ENCODE measurements around the gene KIAA1217.

DNA sequence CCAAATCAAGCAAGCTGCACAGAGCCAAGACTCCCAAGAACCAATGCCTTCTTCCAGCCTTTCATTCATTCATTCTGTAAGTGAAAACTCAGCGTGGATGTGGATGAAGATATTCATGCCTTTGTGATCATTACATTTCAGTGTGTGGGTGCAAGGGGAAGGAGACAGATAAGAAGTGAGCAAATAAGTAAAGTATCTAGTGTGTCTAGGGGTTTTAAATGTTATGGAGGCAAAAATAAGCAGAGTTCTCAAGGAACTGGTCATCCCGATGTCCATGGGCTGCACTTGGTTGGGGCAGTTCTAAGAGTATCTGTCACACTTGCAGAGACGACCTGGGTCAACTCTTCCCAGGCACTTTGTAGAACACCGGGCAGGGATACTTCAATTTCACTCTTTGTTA is 149.1 kb downstream of the KIAA1217 start:
- TF ChIP-seq CTCF (IDR thresholded peaks at IDR 0.05) (no peak), POLR2A (IDR thresholded peaks at IDR 0.05; ENCODE audit: low read depth) (no peak)

All from esophagus muscularis mucosa (tissue), 3 donors.